ENCODE results near the gene ECT2. TPM values are rescaled to one million over a fixed set of nuclear protein-coding genes. Genes with fewer than 3 reads are reported as not detected.

Gene ECT2
- total RNA-seq, 1 experiment from 2014 or later = 43.9 TPM

Other genes starting within 250 kb of the ECT2 start
- not detected in 2 replicates for gene TNFSF10, start 227.3 kb upstream of the ECT2 start, total RNA-seq (2014; rRNA removed; shearing (Covaris generic))
- 1.1 and 1.4 TPM in 2 replicates for gene NCEH1, start 39.7 kb upstream of the ECT2 start, total RNA-seq (2014; rRNA removed; shearing (Covaris generic))